Tibial nerve (tissue), 4 donors: ENCODE results near the gene PODXL2.

Experiments
- EP300 ChIP-seq, 2 donors: sonication (generic); formaldehyde crosslinking; IDR thresholded peaks; one replicate each; pipeline ENCODE4 v1.6.1; 2017; ENCODE audit warnings: antibody characterized with exemption in 2 of 2, mild to moderate bottlenecking in 1 of 2
- POLR2A ChIP-seq, 2 donors: fragments of 450-650 bp; IDR thresholded peaks; one replicate each; pipeline ENCODE4 v1.6.1; 2017; ENCODE audit warnings: antibody characterized with exemption in 2 of 2, mild to moderate bottlenecking in 2 of 2, moderate library complexity in 2 of 2
- TF ChIP-seq, protein P1 (sequence below), 5 experiments: fragments of 200-600 bp in 3 of 5; fragments of 450-650 bp in 2 of 5; sonication (generic) in 3 of 5; IDR thresholded peaks; one replicate each; pipeline ENCODE4 v1.5.1; 2016 to 2019; ENCODE audit warnings: antibody characterized with exemption in 5 of 5, mild to moderate bottlenecking in 3 of 5, moderate library complexity in 2 of 5

DNA sequence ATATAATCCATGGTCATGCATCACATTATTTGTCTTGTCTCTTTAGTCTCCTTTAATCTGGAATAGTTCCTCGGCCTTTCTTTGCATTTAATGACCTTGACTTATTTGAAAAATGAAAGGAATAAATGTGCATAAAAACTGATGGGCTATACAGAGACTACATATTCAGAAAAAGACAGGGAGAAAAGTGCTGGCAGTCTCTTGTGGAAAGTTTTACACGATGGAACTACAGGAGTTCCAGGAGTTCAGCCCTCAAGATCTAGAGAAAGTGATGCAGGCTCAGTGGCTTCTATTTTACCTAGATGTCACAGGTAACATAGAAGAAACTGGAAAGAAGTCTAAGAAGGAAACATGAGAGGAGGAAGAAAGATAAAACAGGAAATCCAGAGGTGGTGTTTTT is 36.2 kb downstream of the PODXL2 start:
- TF ChIP-seq, protein P1, sequence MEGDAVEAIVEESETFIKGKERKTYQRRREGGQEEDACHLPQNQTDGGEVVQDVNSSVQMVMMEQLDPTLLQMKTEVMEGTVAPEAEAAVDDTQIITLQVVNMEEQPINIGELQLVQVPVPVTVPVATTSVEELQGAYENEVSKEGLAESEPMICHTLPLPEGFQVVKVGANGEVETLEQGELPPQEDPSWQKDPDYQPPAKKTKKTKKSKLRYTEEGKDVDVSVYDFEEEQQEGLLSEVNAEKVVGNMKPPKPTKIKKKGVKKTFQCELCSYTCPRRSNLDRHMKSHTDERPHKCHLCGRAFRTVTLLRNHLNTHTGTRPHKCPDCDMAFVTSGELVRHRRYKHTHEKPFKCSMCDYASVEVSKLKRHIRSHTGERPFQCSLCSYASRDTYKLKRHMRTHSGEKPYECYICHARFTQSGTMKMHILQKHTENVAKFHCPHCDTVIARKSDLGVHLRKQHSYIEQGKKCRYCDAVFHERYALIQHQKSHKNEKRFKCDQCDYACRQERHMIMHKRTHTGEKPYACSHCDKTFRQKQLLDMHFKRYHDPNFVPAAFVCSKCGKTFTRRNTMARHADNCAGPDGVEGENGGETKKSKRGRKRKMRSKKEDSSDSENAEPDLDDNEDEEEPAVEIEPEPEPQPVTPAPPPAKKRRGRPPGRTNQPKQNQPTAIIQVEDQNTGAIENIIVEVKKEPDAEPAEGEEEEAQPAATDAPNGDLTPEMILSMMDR (IDR thresholded peaks at IDR 0.05) = no peak
- TF ChIP-seq POLR2A (IDR thresholded peaks at IDR 0.05) (no peak), EP300 (IDR thresholded peaks at IDR 0.05) (no peak)
